LNCaP clone FGC (cell line): Measurements from ENCODE around the gene RAB6A.

Experiments
- DNase-seq: peaks from one replicate; pipeline ENCODE4 v3.0.0-alpha.2; 2011; ENCODE audit warnings: low read depth
- H3K4me3 ChIP-seq: 2 replicates; pipeline ENCODE4 v1.5.1; 2011; ENCODE audit warnings: mild to moderate bottlenecking, low read depth, low read length, control low read depth
- CTCF ChIP-seq: IDR thresholded peaks from 2 replicates; pipeline ENCODE4 v1.5.1; 2012; ENCODE audit warnings: mild to moderate bottlenecking; ENCODE audit not compliant: control insufficient read depth, insufficient read depth; ENCODE audit errors: extremely low read depth

The RAB6A gene

GRCh38 chr11:73760679-73761402, at the start of gene RAB6A:
TSS of gene RAB6A (minus strand) at chr11:73761074. CDS start at chr11:73760635, 439 bp downstream.
- peak within 1 kb of the TSS; percentile 90 for H3K4me3 ChIP-seq
- peak; percentile 99 for DNase-seq
- peak; percentile 24; the same call in 1 of the 2 replicates for TF ChIP-seq CTCF

DNA sequence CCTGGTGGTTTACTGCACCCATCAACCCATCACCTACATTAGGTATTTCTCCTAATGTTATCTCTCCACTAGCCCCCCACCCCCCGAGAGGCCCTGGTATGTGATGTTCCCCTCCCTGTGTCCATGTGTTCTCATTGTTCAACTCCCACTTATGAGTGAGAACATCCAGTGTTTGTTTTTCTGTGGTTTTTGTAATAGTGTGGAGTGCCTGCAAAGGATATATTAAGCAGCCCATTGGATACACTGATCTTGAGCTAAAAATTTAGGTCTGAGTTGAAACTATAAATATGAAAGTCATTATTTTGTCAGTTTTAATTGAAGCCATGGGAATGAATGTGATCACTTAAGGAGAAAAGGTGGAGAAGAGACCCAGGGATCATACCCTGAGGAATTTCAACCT, 49.8 kb upstream of the RAB6A start:
- no peak for DNase-seq
- TF ChIP-seq CTCF: no peak
- no peak overlapping the region for H3K4me3 ChIP-seq

DNA sequence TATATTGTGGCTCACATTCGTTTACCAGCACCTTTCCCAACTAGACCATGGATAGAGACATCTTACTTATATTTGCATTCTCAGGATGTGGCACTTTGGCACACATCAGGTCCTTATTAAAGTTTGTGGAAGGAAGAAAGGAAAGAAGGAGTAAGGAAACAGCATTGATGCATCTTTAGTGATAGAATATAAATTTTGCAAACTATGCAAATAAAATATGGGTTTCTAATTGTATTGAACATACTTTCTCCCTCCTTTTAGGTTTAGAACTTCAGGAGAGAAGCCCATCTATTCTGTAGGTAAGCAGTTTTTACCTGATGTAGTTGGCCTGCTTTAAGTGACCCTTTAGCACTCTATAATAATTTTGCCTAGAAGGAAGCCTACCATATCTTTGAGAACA, 47.2 kb upstream of the RAB6A start:
- no peak for TF ChIP-seq CTCF
- DNase-seq: no peak
- no peak overlapping the region for H3K4me3 ChIP-seq

- no peak overlapping the region for H3K4me3 ChIP-seq
- TF ChIP-seq CTCF: no peak
- DNase-seq: no peak
Measured at GRCh38 chr11:73804712-73805111, 43.8 kb upstream of the RAB6A start.

DNA sequence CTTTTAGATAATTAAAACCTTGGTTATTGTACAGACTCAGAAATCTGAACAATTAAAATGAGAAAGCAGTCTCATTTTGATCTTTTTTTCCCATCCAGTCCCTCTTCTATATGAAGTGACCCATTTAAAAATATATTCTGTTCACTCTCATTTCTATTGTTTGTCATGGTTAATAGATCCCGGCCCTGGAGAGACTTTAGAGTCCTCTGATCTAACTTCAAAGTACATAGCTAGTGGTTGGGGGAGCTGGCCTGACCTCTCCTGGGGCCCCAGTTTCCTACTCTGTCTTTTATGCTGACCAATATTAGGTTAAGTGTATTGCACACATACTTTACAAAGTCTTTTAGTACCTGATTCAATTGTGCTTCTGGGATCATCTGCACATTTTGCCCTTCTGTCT, 40.3 kb upstream of the RAB6A start:
- no peak for TF ChIP-seq CTCF
- H3K4me3 ChIP-seq: no peak overlapping the region
- no peak for DNase-seq

GRCh38 chr11:73800276-73800806, 39.5 kb upstream of the RAB6A start:
- H3K4me3 ChIP-seq: no peak overlapping the region
- no peak for DNase-seq
- TF ChIP-seq CTCF: no peak

DNA sequence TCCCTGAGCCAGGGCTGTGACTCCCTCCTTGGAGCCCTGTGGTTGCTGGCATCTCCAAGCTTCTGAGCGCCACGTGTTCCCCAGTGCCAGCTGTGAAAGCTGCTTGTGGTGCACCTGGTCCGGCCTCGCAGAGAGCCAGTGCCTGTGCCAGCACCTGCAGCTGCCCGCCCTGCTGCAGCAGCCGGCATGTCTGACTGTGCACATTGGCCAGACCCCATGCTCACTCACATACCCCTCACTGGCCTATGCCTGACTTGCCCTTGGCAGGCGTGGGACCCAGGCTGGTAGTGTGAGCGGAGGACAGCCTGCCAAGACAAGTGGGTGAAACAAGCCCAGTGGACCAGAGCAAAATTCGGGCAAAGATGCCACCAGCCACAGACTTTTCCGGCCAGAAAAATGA, 36.6 kb upstream of the RAB6A start:
- no peak for TF ChIP-seq CTCF
- no peak overlapping the region for H3K4me3 ChIP-seq
- DNase-seq: no peak
